Endothelial cell of umbilical vein (primary cell): ENCODE data around the gene SELENON.

Experiments
- EZH2 ChIP-seq: IDR thresholded peaks from 2 replicates; pipeline ENCODE4 v1.6.1; 2012; ENCODE audit warnings: borderline replicate concordance, low read depth, mild to moderate bottlenecking, moderate library complexity, low read length, inconsistent platforms; ENCODE audit not compliant: severe bottlenecking
- FOS ChIP-seq: IDR thresholded peaks from 2 replicates; pipeline ENCODE4 v1.6.1; 2011; ENCODE audit warnings: mild to moderate bottlenecking, low read length, moderate library complexity, borderline replicate concordance; ENCODE audit not compliant: insufficient read depth
- GATA2 ChIP-seq: IDR thresholded peaks from 2 replicates; pipeline ENCODE4 v1.7.0; 2011; ENCODE audit warnings: low read depth, mild to moderate bottlenecking, moderate library complexity, mixed read lengths, low read length; ENCODE audit not compliant: insufficient read length, insufficient read depth
- JUN ChIP-seq: IDR thresholded peaks from 2 replicates; pipeline ENCODE4 v1.6.1; 2011; ENCODE audit warnings: borderline replicate concordance, low read depth; ENCODE audit not compliant: insufficient read length, insufficient read depth
- MAX ChIP-seq: IDR thresholded peaks from 2 replicates; pipeline ENCODE4 v1.6.1; 2011; ENCODE audit not compliant: insufficient read depth, insufficient read length
- MYC ChIP-seq: IDR thresholded peaks from one replicate; pipeline ENCODE4 v1.6.1; 2011; ENCODE audit warnings: mild to moderate bottlenecking, low read depth, low read length
- POLR2A ChIP-seq: IDR thresholded peaks from 2 replicates; pipeline ENCODE4 v1.6.1; 2012; ENCODE audit warnings: low read depth, mild to moderate bottlenecking, control low read depth, low read length
- POLR2AphosphoS5 ChIP-seq: IDR thresholded peaks from 2 replicates; pipeline ENCODE4 v1.6.1; 2012; ENCODE audit warnings: low read depth, mild to moderate bottlenecking, control low read depth, low read length, moderate library complexity; ENCODE audit not compliant: insufficient read depth
- TF ChIP-seq, protein P1 (sequence below), 2 donors: IDR thresholded peaks; 1 replicate in 1 of 2; 2 replicates in 1 of 2; pipeline ENCODE4 v1.5.1; 2011; ENCODE audit warnings: low read length in 2 of 2, mild to moderate bottlenecking in 2 of 2, moderate library complexity in 2 of 2, control low read depth in 1 of 2, inconsistent platforms in 1 of 2, low read depth in 1 of 2; ENCODE audit not compliant: insufficient read depth in 1 of 2; ENCODE audit errors: extremely low read depth in 1 of 2

- TF ChIP-seq, protein P1, sequence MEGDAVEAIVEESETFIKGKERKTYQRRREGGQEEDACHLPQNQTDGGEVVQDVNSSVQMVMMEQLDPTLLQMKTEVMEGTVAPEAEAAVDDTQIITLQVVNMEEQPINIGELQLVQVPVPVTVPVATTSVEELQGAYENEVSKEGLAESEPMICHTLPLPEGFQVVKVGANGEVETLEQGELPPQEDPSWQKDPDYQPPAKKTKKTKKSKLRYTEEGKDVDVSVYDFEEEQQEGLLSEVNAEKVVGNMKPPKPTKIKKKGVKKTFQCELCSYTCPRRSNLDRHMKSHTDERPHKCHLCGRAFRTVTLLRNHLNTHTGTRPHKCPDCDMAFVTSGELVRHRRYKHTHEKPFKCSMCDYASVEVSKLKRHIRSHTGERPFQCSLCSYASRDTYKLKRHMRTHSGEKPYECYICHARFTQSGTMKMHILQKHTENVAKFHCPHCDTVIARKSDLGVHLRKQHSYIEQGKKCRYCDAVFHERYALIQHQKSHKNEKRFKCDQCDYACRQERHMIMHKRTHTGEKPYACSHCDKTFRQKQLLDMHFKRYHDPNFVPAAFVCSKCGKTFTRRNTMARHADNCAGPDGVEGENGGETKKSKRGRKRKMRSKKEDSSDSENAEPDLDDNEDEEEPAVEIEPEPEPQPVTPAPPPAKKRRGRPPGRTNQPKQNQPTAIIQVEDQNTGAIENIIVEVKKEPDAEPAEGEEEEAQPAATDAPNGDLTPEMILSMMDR (IDR thresholded peaks at IDR 0.05; ENCODE audit: extremely low read depth in 1 of 2, insufficient read depth in 1 of 2, low read depth in 1 of 2, low read length in 2 of 2): no peak
- no peak for TF ChIP-seq POLR2AphosphoS5
- TF ChIP-seq POLR2A: no peak
- TF ChIP-seq MAX: no peak
- no peak for TF ChIP-seq EZH2
- no peak for TF ChIP-seq MYC
- no peak for TF ChIP-seq JUN
- TF ChIP-seq FOS: no peak
- no peak for TF ChIP-seq GATA2
Observed at GRCh38 chr1:25780318-25781129, 19.5 kb upstream of the SELENON start.
